PC-9 (cell line): ENCODE data around the gene CRIP2. TPM values are rescaled to one million over a fixed set of nuclear protein-coding genes. Genes with fewer than 3 reads are reported as not detected.

Source experiments
- BruUV-seq: library from RNA; stranded (reverse); fragments of 400-500 nt; replicated peaks from 2 replicates; lab custom pipeline; 2021; lab: Mats Ljungman, UMichigan
- CTCF ChIA-PET: fragments of 300-600 bp; sonication (Branson Sonifier 250); formaldehyde crosslinking; loops from one replicate; lab custom pipeline; 2022; ENCODE audit warnings: antibody characterized with exemption; lab: Charles Lee
- POLR2A ChIA-PET: fragments of 300-600 bp; sonication (Branson Sonifier 250); formaldehyde crosslinking; loops from one replicate; lab custom pipeline; 2022; ENCODE audit warnings: antibody characterized with exemption; ENCODE audit not compliant: unreplicated experiment; lab: Charles Lee
- DNase-seq, 2 experiments: peaks; one replicate each; pipeline versions ENCODE4 v3.0.0 to v3.0.0-alpha.2; 2015 to 2022; ENCODE audit warnings: mixed read lengths in 1 of 2
- H2AFZ ChIP-seq: fragments of 200-600 bp; sonication (generic); 2 replicates; pipeline ENCODE4 v1.8.1; 2017; ENCODE audit warnings: antibody characterized with exemption
- H3F3A ChIP-seq: fragments of 200-600 bp; sonication (generic); 2 replicates; pipeline ENCODE4 v1.8.1; 2017; ENCODE audit warnings: antibody characterized with exemption, mild to moderate bottlenecking, low read depth; ENCODE audit not compliant: insufficient read depth
- H3K27ac ChIP-seq: fragments of 200-600 bp; sonication (generic); 2 replicates; pipeline ENCODE4 v1.6.1; 2016; ENCODE audit warnings: mixed run types
- H3K27me3 ChIP-seq: fragments of 200-600 bp; sonication (generic); 2 replicates; pipeline ENCODE4 v1.6.1; 2016; ENCODE audit warnings: low read depth, mixed run types; ENCODE audit not compliant: insufficient read depth
- H3K36me3 ChIP-seq: fragments of 200-600 bp; sonication (generic); 2 replicates; pipeline ENCODE4 v1.6.1; 2016; ENCODE audit warnings: low read depth, mixed run types
- H3K4me1 ChIP-seq: fragments of 200-600 bp; sonication (generic); replicated peaks from 2 replicates; pipeline ENCODE4 v1.6.1; 2016; ENCODE audit warnings: mixed run types; ENCODE audit not compliant: insufficient read depth
- H3K4me2 ChIP-seq: fragments of 200-600 bp; sonication (generic); 2 replicates; pipeline ENCODE4 v1.6.1; 2017; ENCODE audit warnings: mixed run types
- H3K4me3 ChIP-seq: fragments of 200-600 bp; sonication (generic); 2 replicates; pipeline ENCODE4 v1.6.1; 2016; ENCODE audit warnings: mixed run types
- H3K79me2 ChIP-seq: fragments of 200-600 bp; sonication (generic); 2 replicates; pipeline ENCODE4 v1.6.1; 2017; ENCODE audit warnings: low read depth, mixed run types
- H3K9me2 ChIP-seq: fragments of 200-600 bp; sonication (generic); 2 replicates; pipeline ENCODE4 v1.8.1; 2017; ENCODE audit warnings: mild to moderate bottlenecking; ENCODE audit not compliant: insufficient read depth
- H3K9me3 ChIP-seq: fragments of 200-600 bp; sonication (generic); 2 replicates; pipeline ENCODE4 v1.8.1; 2016; ENCODE audit warnings: low read depth; ENCODE audit not compliant: insufficient read depth
- H4K20me1 ChIP-seq: fragments of 200-600 bp; sonication (generic); 2 replicates; pipeline ENCODE4 v1.8.1; 2017; ENCODE audit not compliant: insufficient read depth
- CTCF ChIP-seq: fragments of 200-600 bp; sonication (generic); conservative IDR thresholded peaks from 2 replicates; pipeline ENCODE4 v1.6.1; 2017; ENCODE audit warnings: mixed run types, antibody characterized with exemption, mild to moderate bottlenecking, moderate library complexity
- EZH2 ChIP-seq: fragments of 200-600 bp; sonication (generic); IDR thresholded peaks from 2 replicates; pipeline ENCODE4 v1.8.0; 2017; ENCODE audit warnings: antibody characterized with exemption, low read depth
- intact Hi-C: fragments of 100-400 bp; cut with micrococcal nuclease; formaldehyde crosslinking; loops from one replicate; pipeline ENCODE4 v1.10.0; 2022; ENCODE audit not compliant: unreplicated experiment
- total RNA-seq: library from RNA; stranded (reverse); gene quantifications from 2 replicates; pipeline ENCODE4 v1.2.3, GENCODE V29; 2021

Gene CRIP2
- total RNA-seq, 1 experiment from 2014 or later: 50.2 TPM

GRCh38 chr14:105445290-105445689 is 29.3 kb upstream of the CRIP2 start:
- no peak overlapping the region for H3K27ac ChIP-seq
- H3K4me2 ChIP-seq: no peak overlapping the region
- BruUV-seq: no TSS peak
- TF ChIP-seq EZH2: no peak
- no peak for TF ChIP-seq CTCF
- H3K4me1 ChIP-seq: no peaks in the 10 kb centered on the region
- ChIA-PET POLR2A (no interaction called here), CTCF (no interaction called here)
- no peaks in the 10 kb centered on the region for H3K9me2 ChIP-seq
- H3K79me2 ChIP-seq: no peaks in the 10 kb centered on the region
- no peak for DNase-seq
- intact Hi-C loops: no loop called here
- H3K36me3 ChIP-seq: no peaks in the 10 kb centered on the region
- peaks cover 23% of the 10 kb centered on the region for H4K20me1 ChIP-seq
- H3K27me3 ChIP-seq: no peaks in the 10 kb centered on the region
- no peaks in the 10 kb centered on the region for H3F3A ChIP-seq
- H3K9me3 ChIP-seq: no peaks in the 10 kb centered on the region
- no peak overlapping the region for H3K4me3 ChIP-seq
- no peak overlapping the region for H2AFZ ChIP-seq

- no peak overlapping the region for H3K4me3 ChIP-seq
- no TSS peak for BruUV-seq
- intact Hi-C loops: no loop called here
- no peaks in the 10 kb centered on the region for H3K79me2 ChIP-seq
- no peak overlapping the region for H2AFZ ChIP-seq
- no peak overlapping the region for H3K27ac ChIP-seq
- no peaks in the 10 kb centered on the region for H3K9me2 ChIP-seq
- ChIA-PET CTCF (no interaction called here), POLR2A (no interaction called here)
- peaks cover 23% of the 10 kb centered on the region for H4K20me1 ChIP-seq
- no peaks in the 10 kb centered on the region for H3K9me3 ChIP-seq
- no peaks in the 10 kb centered on the region for H3F3A ChIP-seq
- H3K27me3 ChIP-seq: no peaks in the 10 kb centered on the region
- DNase-seq: no peak
- no peaks in the 10 kb centered on the region for H3K36me3 ChIP-seq
- TF ChIP-seq EZH2 (no peak), CTCF (no peak)
- H3K4me2 ChIP-seq: no peak overlapping the region
- H3K4me1 ChIP-seq: no peaks in the 10 kb centered on the region
Observed at GRCh38 chr14:105445901-105446845, 28.4 kb upstream of the CRIP2 start.

GRCh38 chr14:105446971-105447370 is 27.6 kb upstream of the CRIP2 start:
- Histone ChIP-seq H3F3A (no peaks in the 10 kb centered on the region), H3K4me1 (no peaks in the 10 kb centered on the region), H3K9me2 (no peaks in the 10 kb centered on the region), H3K4me3 (no peak overlapping the region), H3K36me3 (no peaks in the 10 kb centered on the region), H2AFZ (no peak overlapping the region), H3K9me3 (no peaks in the 10 kb centered on the region), H3K27ac (no peak overlapping the region), H4K20me1 (peaks cover 23% of the 10 kb centered on the region), H3K79me2 (no peaks in the 10 kb centered on the region), H3K4me2 (no peak overlapping the region), H3K27me3 (no peaks in the 10 kb centered on the region)
- TF ChIP-seq EZH2: no peak
- no peak for TF ChIP-seq CTCF
- no TSS peak for BruUV-seq
- intact Hi-C loops: no loop called here
- POLR2A ChIA-PET: no interaction called here
- CTCF ChIA-PET: no interaction called here
- DNase-seq: no peak
